K562 (cell line): ENCODE results near the gene ILKAP. TPM values are rescaled to one million over a fixed set of nuclear protein-coding genes. Genes with fewer than 3 reads are reported as not detected.

Source experiments
- ATF7 ChIP-seq: fragments of 450-650 bp; IDR thresholded peaks from 2 replicates; pipeline ENCODE4 v1.7.1; 2014; ENCODE audit warnings: mild to moderate bottlenecking, moderate library complexity
- BRD4 ChIP-seq: fragments of 200-600 bp; sonication (generic); IDR thresholded peaks from 2 replicates; pipeline ENCODE4 v1.6.1; 2017; ENCODE audit warnings: inconsistent platforms
- CSDE1 ChIP-seq, 2 experiments: fragments of 450-650 bp; IDR thresholded peaks; 2 replicates each; pipeline ENCODE4 v1.6.1; 2016; ENCODE audit warnings: mild to moderate bottlenecking in 1 of 2
- E2F1 ChIP-seq: sonication (generic); formaldehyde crosslinking; IDR thresholded peaks from 2 replicates; pipeline ENCODE4 v1.8.1; 2023; ENCODE audit warnings: mild to moderate bottlenecking, missing genetic modification reagents, moderate library complexity
- EHMT2 ChIP-seq: fragments of 450-650 bp; IDR thresholded peaks from 2 replicates; pipeline ENCODE4 v1.6.1; 2018; ENCODE audit warnings: antibody characterized with exemption
- ETV1 ChIP-seq: fragments of 450-650 bp; conservative IDR thresholded peaks from 2 replicates; pipeline ENCODE4 v1.6.1; 2016; ENCODE audit warnings: missing genetic modification characterization, control low read depth, low read depth, missing compliant biosample characterization
- HMBOX1 ChIP-seq: sonication (generic); IDR thresholded peaks from 2 replicates; pipeline ENCODE4 v1.6.1; 2016
- KAT7 ChIP-seq: sonication (generic); formaldehyde crosslinking; IDR thresholded peaks from 2 replicates; pipeline ENCODE4 v1.8.0; 2022; ENCODE audit warnings: missing genetic modification reagents, mild to moderate bottlenecking, borderline replicate concordance
- MAFG ChIP-seq: fragments of 450-650 bp; conservative IDR thresholded peaks from 2 replicates; pipeline ENCODE4 v1.6.1; 2016; ENCODE audit warnings: missing genetic modification characterization, missing compliant biosample characterization
- MEF2A ChIP-seq: IDR thresholded peaks from 2 replicates; pipeline ENCODE4 v1.6.1; 2011; ENCODE audit warnings: low read depth, mild to moderate bottlenecking, low read length, moderate library complexity; ENCODE audit not compliant: control insufficient read depth
- MITF ChIP-seq: IDR thresholded peaks from 2 replicates; pipeline ENCODE4 v1.6.1; 2014; ENCODE audit warnings: antibody characterized with exemption
- MTA3 ChIP-seq: fragments of 450-650 bp; formaldehyde crosslinking; IDR thresholded peaks from 2 replicates; pipeline ENCODE4 v1.6.1; 2017; ENCODE audit warnings: mild to moderate bottlenecking, borderline replicate concordance
- NFXL1 ChIP-seq: fragments of 450-650 bp; formaldehyde crosslinking; IDR thresholded peaks from 2 replicates; pipeline ENCODE4 v1.4.0; 2021; ENCODE audit warnings: mild to moderate bottlenecking
- NR1H2 ChIP-seq: sonication (generic); formaldehyde crosslinking; IDR thresholded peaks from 2 replicates; pipeline ENCODE4 v1.4.0; 2020; ENCODE audit warnings: mild to moderate bottlenecking, missing genetic modification reagents
- PHF8 ChIP-seq: fragments of 200-600 bp; sonication (generic); IDR thresholded peaks from 2 replicates; pipeline ENCODE4 v1.6.1; 2012; ENCODE audit warnings: mixed run types, mild to moderate bottlenecking, inconsistent platforms, low read length, moderate library complexity, borderline replicate concordance
- RFX1 ChIP-seq: fragments of 450-650 bp; IDR thresholded peaks from 2 replicates; pipeline ENCODE4 v1.6.1; 2016; ENCODE audit warnings: mild to moderate bottlenecking, moderate library complexity
- SNRNP70 ChIP-seq: fragments of 200-400 bp; formaldehyde crosslinking; optimal IDR thresholded peaks from 2 replicates; pipeline ENCODE3; 2017; ENCODE audit warnings: low read depth, low read length
- SOX6 ChIP-seq: fragments of 450-650 bp; IDR thresholded peaks from 2 replicates; pipeline ENCODE4 v1.6.1; 2014; ENCODE audit warnings: mild to moderate bottlenecking
- SREBF2 ChIP-seq: sonication (generic); formaldehyde crosslinking; IDR thresholded peaks from 2 replicates; pipeline ENCODE4 v1.4.0; 2020; ENCODE audit warnings: mild to moderate bottlenecking, missing genetic modification reagents
- TAL1 ChIP-seq: fragments of 450-650 bp; IDR thresholded peaks from 2 replicates; pipeline ENCODE4 v1.6.1; 2016; ENCODE audit warnings: mild to moderate bottlenecking
- TFAP4 ChIP-seq: sonication (generic); formaldehyde crosslinking; IDR thresholded peaks from 2 replicates; pipeline ENCODE4 v1.8.0; 2022; ENCODE audit warnings: missing genetic modification reagents, mild to moderate bottlenecking, moderate library complexity, borderline replicate concordance
- YBX1 ChIP-seq: fragments of 450-650 bp; IDR thresholded peaks from 2 replicates; pipeline ENCODE4 v1.7.1; 2016; ENCODE audit warnings: mild to moderate bottlenecking
- ZNF282 ChIP-seq: sonication (generic); formaldehyde crosslinking; IDR thresholded peaks from 2 replicates; pipeline ENCODE4 v1.8.1; 2023; ENCODE audit warnings: missing genetic modification reagents
- ZNF41 ChIP-seq: fragments of 250-450 bp; sonication (Bioruptor Pico); conservative IDR thresholded peaks from 2 replicates; pipeline ENCODE4 v1.4.0; 2020; ENCODE audit warnings: mild to moderate bottlenecking
- ZNF551 ChIP-seq: fragments of 250-450 bp; sonication (Bioruptor Pico); IDR thresholded peaks from 2 replicates; pipeline ENCODE4 v1.5.0; 2021; ENCODE audit warnings: mild to moderate bottlenecking, moderate library complexity
- ZNF583 ChIP-seq: fragments of 250-450 bp; sonication (Bioruptor Pico); IDR thresholded peaks from 2 replicates; pipeline ENCODE4 v1.4.0; 2020
- ZNF699 ChIP-seq: fragments of 250-450 bp; sonication (Bioruptor Pico); IDR thresholded peaks from 2 replicates; pipeline ENCODE4 v1.8.0; 2021; ENCODE audit warnings: mild to moderate bottlenecking, moderate library complexity; ENCODE audit not compliant: insufficient replicate concordance
- ZNF75A ChIP-seq: fragments of 450-650 bp; formaldehyde crosslinking; IDR thresholded peaks from 2 replicates; pipeline ENCODE4 v1.4.0; 2020; ENCODE audit warnings: mild to moderate bottlenecking
- polyA plus RNA-seq, 8 experiments: library from polyadenylated mRNA; depleted of rRNA in 4 of 8; stranded (reverse) in 5 of 8; unstranded in 3 of 8; fragments of >200 nt; fragmentation: Nextera tagmentation in 2 of 8; fragmentation: Illumina TruSeq in 1 of 8; extraction: Ambion mirVana in 2 of 8; extraction: Trizol in 1 of 8; gene quantifications; 2 replicates each; pipeline versions ENCODE4 v1.2.1 to v1.2.3, GENCODE V29; 2011 to 2014; ENCODE audit warnings: inconsistent platforms in 1 of 8, missing spikeins in 1 of 8
- total RNA-seq, 7 experiments: library from RNA; depleted of rRNA in 6 of 7; stranded (reverse); fragments of >200 nt in 6 of 7; fragmentation: Illumina TruSeq in 2 of 7; extraction: Trizol in 2 of 7; gene quantifications; 2 replicates each; pipeline versions ENCODE4 v1.2.1 to v1.2.3, GENCODE V29; 2011 to 2021; ENCODE audit warnings: low replicate concordance in 1 of 7

Gene ILKAP
- total and polyA plus RNA-seq, 9 of the 15 experiments (the other 6 are each of a cell fraction or from before 2014, with no cell fraction given) = 3.1 to 43.9 (median 20.7) TPM

GRCh38 chr2:238238766-238239542 is 35.5 kb upstream of the ILKAP start (continued):
- TF ChIP-seq NR1H2 = peak; percentile 47; the same call in 1 of the 2 replicates
- TF ChIP-seq SOX6 = no peak
- no peak for TF ChIP-seq MITF
- TF ChIP-seq YBX1 = no peak
- no peak for TF ChIP-seq HMBOX1
- TF ChIP-seq ZNF282 (CRISPR knock-in tag) = peak; percentile 99
- TF ChIP-seq ZNF41 (CRISPR knock-in tag) = no peak
- TF ChIP-seq ETV1 (tag) = peak; percentile 66
- no peak for TF ChIP-seq RFX1
- no peak for TF ChIP-seq CSDE1 (IDR thresholded peaks at IDR 0.05)
- TF ChIP-seq MEF2A = no peak
- no peak for TF ChIP-seq KAT7 (CRISPR knock-in tag)
- TF ChIP-seq MTA3 = no peak
- TF ChIP-seq ZNF75A (CRISPR knock-in tag) = no peak
- peak; percentile 83; the same call in 1 of the 2 replicates for TF ChIP-seq E2F1 (CRISPR knock-in tag)
- TF ChIP-seq SREBF2 (CRISPR knock-in tag) = peak; percentile 89; the same call in 1 of the 2 replicates
- TF ChIP-seq ATF7 = no peak
- TF ChIP-seq ZNF699 = no peak
- no peak for TF ChIP-seq PHF8
- TF ChIP-seq EHMT2 = no peak
- no peak for TF ChIP-seq MAFG (tag)
- no peak for TF ChIP-seq SNRNP70
- no peak for TF ChIP-seq NFXL1 (CRISPR knock-in tag)
- no peak for TF ChIP-seq TAL1
- TF ChIP-seq BRD4 = no peak
- no peak for TF ChIP-seq ZNF551 (CRISPR knock-in tag)
- TF ChIP-seq TFAP4 (CRISPR knock-in tag) = peak; percentile 86
- TF ChIP-seq ZNF583 (CRISPR knock-in tag) = no peak
